ENCODE measurements around the gene YPEL3. TPM values are rescaled to one million over a fixed set of nuclear protein-coding genes. Genes with fewer than 3 reads are reported as not detected.

Gene YPEL3
- total and polyA plus RNA-seq, 2 of the 8 experiments (the other 6 are each of a cell fraction or from before 2014, with no cell fraction given): 40.3 to 53.3 TPM

DNA sequence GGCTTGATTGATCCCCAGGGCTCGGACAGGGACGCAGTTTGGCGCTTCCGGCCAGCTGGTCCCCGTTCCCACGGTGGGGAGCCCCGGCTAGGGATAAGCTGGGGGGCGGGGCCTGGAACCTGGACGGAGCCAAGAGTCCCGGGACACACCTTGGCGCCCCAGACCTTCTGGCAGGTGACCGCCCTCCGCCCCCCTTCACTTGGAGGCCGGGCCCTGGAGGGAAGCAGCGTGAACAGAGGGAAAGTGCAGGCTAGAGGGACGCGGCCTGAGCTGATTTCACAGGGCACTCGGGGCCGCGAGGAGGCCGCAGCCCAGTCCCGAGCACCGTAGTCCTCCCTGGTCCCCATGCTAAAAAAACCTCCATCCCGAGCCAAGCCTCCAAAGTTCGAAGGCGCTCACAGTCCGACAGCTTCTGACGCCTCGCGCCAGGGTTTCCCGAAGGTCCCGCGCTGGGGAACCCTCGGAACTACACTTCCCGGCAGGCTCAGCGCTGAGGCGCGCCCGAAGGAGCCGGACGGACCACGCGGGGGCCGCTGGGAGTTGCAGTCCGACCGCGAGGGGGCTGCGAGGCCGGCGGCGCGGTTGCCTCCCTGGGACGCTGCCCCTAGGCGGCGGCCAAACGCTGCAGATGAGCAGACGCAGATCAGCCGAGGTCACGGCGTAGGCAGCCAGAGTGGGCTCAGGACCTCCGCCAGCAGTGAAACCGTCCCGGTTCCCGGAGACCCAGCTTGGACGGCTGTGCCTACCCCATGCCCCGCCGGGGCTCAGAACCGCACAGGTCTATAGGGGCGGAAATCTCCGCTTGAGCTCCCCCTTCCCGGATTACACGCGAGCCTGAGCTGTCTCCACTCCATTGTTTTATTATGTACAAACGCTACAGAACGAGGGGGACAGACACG lies 4.3 kb downstream of the YPEL3 start, which contains the start of gene TBX6 (continued):
- TF ChIP-seq CTCF (IDR thresholded peaks at IDR 0.05; ENCODE audit: control extremely low read depth in 1 of 3, insufficient read depth in 1 of 3, low read depth in 1 of 3, low read length in 3 of 3): peak; percentile 75 to 76 (median 76)
- no peak for TF ChIP-seq HDAC6 (IDR thresholded peaks at IDR 0.05; ENCODE audit: low read depth, low read length)
- TF ChIP-seq GTF2F1 (IDR thresholded peaks at IDR 0.05; ENCODE audit: borderline replicate concordance, low read depth, low read length): no peak
- TF ChIP-seq, protein P1, sequence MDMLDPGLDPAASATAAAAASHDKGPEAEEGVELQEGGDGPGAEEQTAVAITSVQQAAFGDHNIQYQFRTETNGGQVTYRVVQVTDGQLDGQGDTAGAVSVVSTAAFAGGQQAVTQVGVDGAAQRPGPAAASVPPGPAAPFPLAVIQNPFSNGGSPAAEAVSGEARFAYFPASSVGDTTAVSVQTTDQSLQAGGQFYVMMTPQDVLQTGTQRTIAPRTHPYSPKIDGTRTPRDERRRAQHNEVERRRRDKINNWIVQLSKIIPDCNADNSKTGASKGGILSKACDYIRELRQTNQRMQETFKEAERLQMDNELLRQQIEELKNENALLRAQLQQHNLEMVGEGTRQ (IDR thresholded peaks at IDR 0.05; ENCODE audit: low read length): no peak
- TF ChIP-seq EP300 (IDR thresholded peaks at IDR 0.05; ENCODE audit: borderline replicate concordance in 1 of 2, low read depth in 2 of 2, low read length in 2 of 2): no peak
- no peak; the same call in 1 of the 2 replicates for TF ChIP-seq YY1 (IDR thresholded peaks at IDR 0.05; ENCODE audit: low read depth, low read length)
- peak; percentile 41; the same call in 1 of the 2 replicates for TF ChIP-seq PHF8 (conservative IDR thresholded peaks at IDR 0.05; ENCODE audit: low read depth, low read length)
- TF ChIP-seq RBBP5 (IDR thresholded peaks at IDR 0.05; ENCODE audit: borderline replicate concordance, low read depth, low read length): no peak
- TF ChIP-seq TAF7 (optimal IDR thresholded peaks at IDR 0.05; ENCODE audit: borderline replicate concordance, low read depth, low read length): no peak
- no peak for TF ChIP-seq ASH2L (IDR thresholded peaks at IDR 0.05; ENCODE audit: low read length)
- TF ChIP-seq POLR2A (IDR thresholded peaks at IDR 0.05; ENCODE audit: control extremely low read depth in 1 of 2, low read depth in 2 of 2, low read length in 2 of 2): peak in 1 of 2 experiments; percentile 8; a peak in 1 of 3 replicates
- TF ChIP-seq GABPA (IDR thresholded peaks at IDR 0.05; ENCODE audit: borderline replicate concordance, insufficient read depth, low read length): no peak
- no peak for TF ChIP-seq SIRT6 (IDR thresholded peaks at IDR 0.05; ENCODE audit: low read length)
- TF ChIP-seq TEAD4 (IDR thresholded peaks at IDR 0.05; ENCODE audit: low read depth, low read length): no peak
- no peak for TF ChIP-seq EGR1 (IDR thresholded peaks at IDR 0.05; ENCODE audit: borderline replicate concordance, low read depth, low read length)
- no peak for TF ChIP-seq NANOG (IDR thresholded peaks at IDR 0.05; ENCODE audit: insufficient read depth, low read depth, low read length, poor library complexity, severe bottlenecking)
- no peak for TF ChIP-seq KDM5A (IDR thresholded peaks at IDR 0.05; ENCODE audit: low read length)
- peak; percentile 96 for TF ChIP-seq SIX5 (IDR thresholded peaks at IDR 0.05; ENCODE audit: low read depth, low read length)
- no peak for TF ChIP-seq SUZ12 (IDR thresholded peaks at IDR 0.05; ENCODE audit: low read length)
